ENCODE data around the gene SFTPD.
A peak's percentile ranks its signal among the peaks of the same experiment; 100 is the strongest.
"Not testable (repeated sequence)": the region's sequence is repeated elsewhere in the genome, so short reads cannot be mapped to it uniquely, and the experiment has no call there.

The SFTPD gene

DNA sequence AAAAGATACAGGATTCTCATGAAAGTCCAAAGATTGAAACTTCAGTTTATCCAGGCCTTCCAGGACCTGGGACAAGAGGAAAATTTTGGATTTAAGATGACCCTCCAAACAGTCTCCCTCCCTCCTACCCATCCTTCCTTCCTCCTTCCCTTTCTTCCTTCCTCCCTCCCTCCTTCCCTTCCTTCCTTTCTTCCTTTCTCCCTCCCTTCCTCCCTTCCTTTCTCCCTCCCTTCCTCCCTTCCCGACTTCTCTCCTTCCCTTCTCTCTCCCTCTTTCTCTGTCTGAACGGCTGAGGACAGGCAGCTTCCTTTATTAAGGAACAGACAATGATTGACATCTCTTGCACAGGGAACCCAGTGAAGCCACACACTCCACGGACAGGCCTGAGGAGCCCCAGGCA lies 23.3 kb downstream of the SFTPD start:
- DNase-seq (ENCODE audit: low spot score) = no peak

DNA sequence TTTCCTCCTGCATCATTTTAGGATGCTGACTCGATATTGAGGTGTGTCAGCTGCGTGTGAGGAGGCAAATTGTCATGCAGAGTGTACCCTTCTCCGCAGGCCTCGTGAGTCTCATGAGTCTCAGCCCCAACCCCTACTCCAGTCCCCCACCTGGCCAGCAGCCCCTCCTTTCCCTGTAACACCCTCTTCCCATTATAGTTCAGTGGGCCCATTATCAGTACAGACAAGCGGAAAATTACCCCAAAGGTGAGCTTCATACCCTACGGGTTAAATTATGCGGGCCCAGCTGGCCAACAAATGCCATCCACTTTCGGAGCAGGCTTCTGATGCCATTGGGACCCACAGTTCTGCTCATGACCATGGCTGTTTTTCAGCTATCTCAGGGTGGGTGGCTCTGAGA lies 25.2 kb downstream of the SFTPD start:
- no peak for DNase-seq (ENCODE audit: low spot score)

DNA sequence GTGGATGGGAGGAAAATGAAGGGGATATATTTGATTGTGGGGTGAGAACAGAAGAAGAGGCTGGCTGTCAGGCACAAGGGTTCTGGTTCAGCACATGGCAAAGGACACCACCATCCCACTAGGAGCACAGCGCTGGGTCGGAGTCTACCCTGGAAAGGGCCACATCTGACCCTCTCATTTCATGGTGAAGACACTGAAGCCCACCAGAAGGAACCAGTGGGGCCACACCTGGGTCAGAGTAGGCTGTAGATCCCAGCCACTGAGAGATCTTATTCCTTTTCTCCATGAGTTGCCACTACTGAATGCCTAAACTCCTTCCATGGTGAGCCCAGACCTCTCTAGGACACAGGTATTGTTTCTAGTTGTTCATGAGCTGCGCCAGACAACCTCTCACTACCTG lies 25.8 kb downstream of the SFTPD start:
- no peak for DNase-seq (ENCODE audit: low spot score)

DNA sequence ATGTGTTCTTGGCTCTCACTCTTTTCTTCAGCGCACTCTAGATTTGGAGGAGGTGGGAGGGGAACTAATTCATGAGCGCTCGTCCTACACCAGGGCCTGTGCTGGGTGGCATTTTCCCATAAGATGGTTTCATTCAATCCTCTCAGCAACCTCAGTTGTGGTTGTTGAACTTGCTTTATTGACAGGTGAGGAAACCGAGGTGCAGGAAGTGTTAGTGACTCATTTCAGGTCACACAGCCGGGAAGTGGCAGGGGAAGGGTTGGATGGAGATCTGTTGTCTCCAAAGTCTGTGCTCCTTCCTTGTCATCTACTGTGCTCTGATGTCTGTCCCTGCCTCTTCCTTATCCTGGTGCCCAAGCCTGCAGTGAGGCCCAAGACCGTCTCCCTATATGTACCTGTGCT lies 26.9 kb downstream of the SFTPD start:
- not testable (repeated sequence) for DNase-seq (ENCODE audit: low spot score)

DNA sequence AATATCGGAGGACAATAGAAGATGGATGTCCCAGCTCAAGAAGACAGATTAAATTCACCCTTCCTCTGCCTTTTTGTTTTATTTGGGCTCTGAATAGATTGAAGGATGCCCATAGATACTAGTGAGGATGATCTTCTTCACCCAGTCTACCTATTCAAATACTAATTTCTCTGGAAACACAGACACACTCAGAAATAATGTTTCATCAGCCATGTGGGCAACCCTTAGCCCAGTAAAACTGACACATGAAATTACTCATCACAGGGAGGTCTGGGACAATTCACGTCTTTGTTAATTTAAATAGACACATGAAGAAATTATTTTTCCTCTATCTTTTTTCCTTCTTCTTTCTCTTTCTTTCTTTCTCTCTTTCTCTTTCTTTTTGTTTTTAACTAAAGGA lies 33.1 kb downstream of the SFTPD start:
- not testable (repeated sequence) for DNase-seq (ENCODE audit: low spot score)

DNA sequence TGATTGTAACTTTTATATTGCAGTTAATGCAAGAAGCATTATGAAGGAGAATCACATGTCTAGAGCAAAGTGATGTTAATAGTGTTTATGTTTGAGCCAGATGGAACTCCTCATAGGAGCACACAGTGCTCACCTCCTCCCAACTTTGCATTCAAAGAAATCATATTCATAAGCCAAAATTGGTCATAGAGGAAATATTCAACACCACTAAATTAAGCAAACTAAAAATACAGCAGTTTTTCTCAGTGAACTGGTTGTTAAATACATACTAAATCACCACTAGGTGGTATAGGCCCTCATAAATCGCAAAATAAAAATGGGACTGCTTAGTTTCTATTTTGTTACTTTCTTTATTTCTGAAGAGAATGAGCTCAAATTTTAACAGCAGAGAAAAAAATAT lies 34.4 kb downstream of the SFTPD start:
- not testable (repeated sequence) for DNase-seq (ENCODE audit: low spot score)

DNA sequence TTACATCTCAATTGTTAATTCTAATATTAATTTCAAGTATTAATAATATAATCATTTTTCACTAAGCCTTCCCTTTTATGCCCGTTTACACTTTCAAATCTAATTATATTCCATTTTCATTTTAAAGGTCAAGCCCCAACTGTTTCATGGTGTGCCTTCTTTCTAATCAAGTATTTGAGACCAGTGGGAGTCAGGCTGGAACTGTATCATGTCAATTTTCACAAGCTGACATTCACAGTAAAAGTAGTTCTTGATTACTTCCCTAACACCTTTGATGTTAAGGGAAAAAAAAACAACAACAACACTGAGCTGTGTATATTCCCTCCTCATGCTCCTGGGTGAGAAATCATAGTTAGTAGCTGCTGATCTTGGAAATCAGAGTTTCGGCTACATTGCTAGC lies 38.1 kb downstream of the SFTPD start:
- DNase-seq (ENCODE audit: low spot score) = no peak

DNA sequence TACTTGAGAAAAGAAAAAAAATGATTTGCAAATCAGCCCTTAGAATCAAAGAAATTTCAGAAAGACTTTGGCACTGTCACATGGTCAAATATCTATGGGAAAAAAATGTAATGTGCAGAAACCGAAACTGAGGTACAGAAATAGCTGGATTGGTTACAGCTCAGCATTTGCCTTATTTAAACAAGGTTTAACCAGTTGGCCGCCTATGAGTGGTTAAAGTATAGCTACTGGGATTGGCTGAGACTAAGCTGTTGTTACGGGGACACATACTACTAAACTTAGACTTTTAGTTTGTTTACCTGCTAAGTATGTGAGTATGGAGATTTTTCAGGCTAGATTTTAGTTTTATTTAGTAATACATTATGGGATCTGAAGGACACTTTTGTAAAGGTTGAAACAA lies 38.6 kb downstream of the SFTPD start:
- DNase-seq (ENCODE audit: low spot score) = no peak

DNA sequence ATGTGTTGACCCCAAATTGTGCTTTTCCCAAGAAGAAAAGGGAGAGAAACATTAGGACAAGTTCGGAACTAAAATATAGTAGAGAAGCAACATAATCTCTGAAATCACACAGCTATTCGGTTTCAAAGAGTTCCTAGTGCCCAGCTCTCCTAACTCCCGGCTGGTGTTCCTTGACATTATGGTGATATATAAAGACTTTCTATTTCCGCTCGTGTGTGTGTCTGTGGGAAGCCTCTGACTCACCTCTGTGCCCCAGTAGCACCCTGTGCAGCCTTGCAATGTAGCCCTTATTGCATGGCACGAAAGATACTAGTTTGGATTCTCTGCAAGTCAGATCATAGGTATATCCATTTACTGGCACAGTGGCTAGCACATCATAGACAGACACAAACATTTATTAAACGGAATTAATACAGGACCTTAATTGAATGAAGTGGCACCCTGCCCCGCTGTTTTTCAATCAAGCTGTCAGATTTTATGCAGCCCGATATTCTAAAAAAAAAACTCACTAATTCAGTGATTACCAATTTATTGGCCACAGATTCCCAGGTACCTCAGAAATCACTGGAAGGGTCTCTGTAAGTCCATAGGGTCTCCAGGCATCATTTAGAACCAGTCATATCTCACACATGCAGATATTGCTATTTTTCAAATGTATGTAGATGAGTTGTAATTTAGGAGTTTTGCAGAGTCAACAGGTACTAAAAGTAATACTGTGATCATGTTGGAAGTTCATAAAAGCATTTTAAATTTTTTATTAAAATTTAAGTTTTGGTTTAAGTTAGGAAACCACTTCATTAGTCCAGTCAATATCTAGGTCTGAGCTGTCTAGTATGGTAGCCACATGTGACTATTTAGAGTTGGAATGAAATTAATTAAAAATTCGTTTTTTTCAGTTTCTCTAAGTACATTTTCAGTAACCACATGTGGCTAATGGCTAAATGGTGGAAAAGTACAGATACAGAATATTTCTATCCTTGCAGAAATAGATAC lies 43.3 kb downstream of the SFTPD start:
- DNase-seq (ENCODE audit: low spot score) = peak; percentile 61

DNA sequence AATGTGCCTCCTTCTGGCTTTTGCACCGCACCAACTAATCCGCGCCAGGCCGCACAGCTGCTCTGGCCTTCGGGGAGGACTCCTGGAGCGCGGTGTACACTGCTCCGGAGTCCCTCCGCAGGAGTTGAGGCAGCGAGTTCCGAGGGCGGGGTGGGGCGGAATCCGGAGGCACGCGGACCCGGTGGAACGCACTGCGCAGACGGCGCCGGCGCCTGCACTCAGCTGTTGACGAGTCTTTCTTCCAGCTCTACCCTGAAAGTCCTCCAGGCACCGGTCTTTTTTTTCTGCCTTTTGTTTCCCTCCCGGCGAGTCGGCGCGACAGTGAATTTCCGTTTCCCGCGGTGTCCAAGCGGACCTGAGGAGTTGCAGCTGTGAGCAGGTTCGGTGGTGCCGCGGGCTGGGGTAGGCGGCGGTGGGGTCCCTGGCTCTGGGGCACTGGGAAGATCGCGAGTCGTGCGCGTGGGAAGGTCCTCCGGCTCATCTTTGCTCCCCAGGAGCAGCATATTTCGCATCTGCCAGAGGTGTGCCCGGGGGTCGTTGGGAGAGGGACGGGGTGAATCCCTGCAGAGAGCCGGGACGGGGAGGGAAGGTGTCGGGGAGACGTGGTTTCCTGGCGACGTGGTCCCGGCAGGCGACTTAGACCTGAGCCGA lies 44.1 kb downstream of the SFTPD start:
- DNase-seq (ENCODE audit: low spot score) = peak; percentile 71

DNA sequence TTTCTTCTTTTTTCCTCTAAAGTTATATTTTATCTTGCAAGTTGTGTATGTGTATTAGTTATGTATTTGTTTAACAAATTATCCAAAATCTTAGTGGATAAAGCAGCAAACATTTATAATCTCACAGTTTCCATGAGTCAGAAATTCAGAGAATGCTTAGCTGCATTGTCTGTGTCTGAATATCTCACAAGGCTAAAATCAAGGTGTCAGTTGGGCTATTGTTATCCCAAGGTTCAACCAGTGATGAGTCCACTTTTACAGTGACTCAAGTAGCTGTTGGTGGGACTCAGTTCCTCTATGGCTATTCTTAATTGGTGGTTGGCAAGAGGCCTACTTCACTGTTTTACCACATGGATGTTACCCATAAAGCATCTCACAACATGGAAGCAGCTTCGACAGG lies 47.3 kb downstream of the SFTPD start:
- not testable (repeated sequence) for DNase-seq (ENCODE audit: low spot score)

DNA sequence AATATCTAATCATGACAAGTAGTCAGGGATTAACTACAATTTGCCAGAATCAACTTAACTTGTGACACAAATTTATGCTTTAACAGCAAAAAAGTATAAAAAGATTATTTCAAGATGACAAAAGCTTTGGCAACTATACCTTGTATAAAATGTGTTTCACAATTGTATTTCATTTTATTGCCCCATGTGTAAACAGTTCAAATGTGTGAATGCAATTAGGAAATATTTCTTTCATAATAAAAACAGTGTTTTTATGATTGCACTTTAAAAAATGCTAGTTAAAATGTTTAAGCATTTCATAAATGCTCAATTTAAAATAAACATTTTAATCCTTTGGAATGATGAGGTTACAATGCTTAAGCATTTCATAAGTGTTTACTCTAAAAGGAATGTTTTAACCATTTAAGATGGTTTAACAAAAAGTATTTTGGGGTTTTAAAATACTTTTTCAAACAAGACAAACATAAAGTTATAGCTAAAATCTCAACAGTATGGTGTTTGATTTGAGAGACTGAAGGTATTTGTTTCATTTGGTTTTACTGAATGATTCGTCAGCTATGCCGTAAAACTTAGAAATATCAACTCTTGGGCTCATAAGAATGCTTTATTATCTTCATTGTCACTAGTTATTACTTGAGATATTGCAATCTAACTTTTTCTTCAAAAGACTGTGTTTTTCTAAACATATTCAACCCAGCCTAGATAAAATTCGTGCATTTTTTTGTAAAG lies 50.1 kb downstream of the SFTPD start:
- no peak for DNase-seq (ENCODE audit: low spot score)

DNA sequence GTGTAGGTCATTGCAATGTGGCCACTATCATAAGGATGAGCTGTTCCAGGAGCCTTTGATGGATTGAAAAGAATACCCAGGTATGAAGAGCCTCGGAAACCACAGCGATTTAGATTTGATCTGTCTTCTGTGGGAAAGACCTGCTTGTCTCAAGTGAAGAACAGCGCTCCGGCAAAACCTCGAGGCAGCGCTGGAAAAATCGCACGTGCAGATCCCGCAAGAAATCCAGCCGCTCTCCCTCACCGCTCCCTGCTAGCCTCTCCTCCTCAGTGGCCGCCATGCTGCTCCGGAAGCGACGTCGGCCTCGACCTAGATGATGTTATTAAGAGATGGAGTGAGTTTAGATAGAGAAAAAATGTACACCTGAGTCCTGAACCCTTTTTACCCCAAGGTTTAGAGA lies 56.0 kb downstream of the SFTPD start:
- DNase-seq (ENCODE audit: low spot score) = not testable (repeated sequence)

DNA sequence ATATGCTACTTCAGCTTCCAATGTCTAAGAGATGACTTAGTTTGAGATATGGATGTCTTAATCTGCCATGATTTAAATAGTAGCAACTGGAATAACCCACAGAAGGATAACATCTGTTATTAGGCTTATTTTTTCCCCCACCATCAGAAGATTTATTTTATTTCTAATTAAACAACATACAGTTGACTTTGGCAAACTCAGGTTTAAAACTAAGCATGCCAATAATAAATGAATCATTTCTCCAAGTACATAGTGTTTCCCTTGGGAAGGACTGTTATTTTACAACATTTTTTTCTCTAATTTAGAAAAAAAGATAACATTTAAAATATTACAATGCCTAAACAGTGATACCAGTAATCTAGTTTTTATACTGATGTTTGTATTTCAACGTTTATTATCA lies 58.4 kb downstream of the SFTPD start:
- DNase-seq (ENCODE audit: low spot score) = no peak

DNA sequence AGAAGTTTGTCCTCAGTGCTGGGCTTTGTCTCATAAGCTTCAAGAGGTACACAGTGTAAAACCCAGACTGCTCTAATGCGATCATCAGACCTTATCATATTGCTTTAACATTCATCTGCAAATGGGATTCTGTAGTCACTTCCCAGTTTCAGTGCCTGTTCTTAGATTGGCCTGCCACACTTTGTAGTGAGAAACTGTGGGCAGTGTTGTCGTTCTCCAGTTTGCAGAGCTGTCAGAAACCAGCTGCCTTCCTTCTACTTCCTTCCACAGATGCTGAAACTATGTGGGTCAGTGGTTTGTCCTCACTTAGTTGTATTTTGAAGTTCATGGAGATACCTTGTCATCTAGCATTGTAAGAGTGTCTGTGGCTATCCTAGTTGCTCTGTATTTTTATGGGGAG lies 59.9 kb downstream of the SFTPD start:
- not testable (repeated sequence) for DNase-seq (ENCODE audit: low spot score)
